ENCODE measurements around the gene DTHD1. TPM values are rescaled to one million over a fixed set of nuclear protein-coding genes. Genes with fewer than 3 reads are reported as not detected.

DTHD1 gene
- total RNA-seq, 1 experiment from 2014 or later: not detected

GRCh38 chr4:36325499-36325898 lies 44.1 kb downstream of the DTHD1 start:
- BruUV-seq (replicated peaks): no TSS peak
- DNase-seq: no peak
- Mint-ChIP-seq H3K27me3 (ENCODE audit: insufficient read depth, unreplicated experiment) (peaks cover 5% of the 10 kb centered on the region), H3K36me3 (ENCODE audit: insufficient read depth, unreplicated experiment) (no peaks in the 10 kb centered on the region), H3K9me3 (ENCODE audit: unreplicated experiment) (no peaks in the 10 kb centered on the region), H3K27ac (ENCODE audit: unreplicated experiment) (no peak overlapping the region), H3K4me3 (ENCODE audit: unreplicated experiment) (no peak overlapping the region), H3K4me1 (ENCODE audit: low read depth, unreplicated experiment) (no peaks in the 10 kb centered on the region)
- intact Hi-C loops (cut with micrococcal nuclease; ENCODE audit: unreplicated experiment): no loop called here
- no peaks in the 10 kb centered on the region for H3K9me3 ChIP-seq
- H3K4me3 ChIP-seq (ENCODE audit: low read depth, low read length): no peak overlapping the region
- no peaks in the 10 kb centered on the region for H3K27me3 ChIP-seq (replicated peaks; ENCODE audit: control insufficient read depth, insufficient read depth, low read length)
- no peaks in the 10 kb centered on the region for H3K36me3 ChIP-seq (ENCODE audit: control insufficient read depth, insufficient read depth, low read length)
- H3K4me1 ChIP-seq: no peaks in the 10 kb centered on the region
- CTCF ChIA-PET: no interaction called here
- POLR2A ChIA-PET: no interaction called here
- TF ChIP-seq CTCF (IDR thresholded peaks at IDR 0.05; ENCODE audit: insufficient read depth in 1 of 2, low read depth in 1 of 2, low read length in 1 of 2, severe bottlenecking in 1 of 2, unreplicated experiment in 1 of 2): no peak

GRCh38 chr4:36325926-36326325 lies 44.5 kb downstream of the DTHD1 start:
- no peak overlapping the region for H3K4me3 Mint-ChIP-seq (ENCODE audit: unreplicated experiment)
- no peak for DNase-seq
- ChIA-PET POLR2A (no interaction called here), CTCF (no interaction called here)
- H3K9me3 Mint-ChIP-seq (ENCODE audit: unreplicated experiment): no peaks in the 10 kb centered on the region
- Histone ChIP-seq H3K36me3 (ENCODE audit: control insufficient read depth, insufficient read depth, low read length) (no peaks in the 10 kb centered on the region), H3K27me3 (replicated peaks; ENCODE audit: control insufficient read depth, insufficient read depth, low read length) (no peaks in the 10 kb centered on the region), H3K4me1 (no peaks in the 10 kb centered on the region), H3K4me3 (ENCODE audit: low read depth, low read length) (no peak overlapping the region), H3K9me3 (no peaks in the 10 kb centered on the region)
- no peaks in the 10 kb centered on the region for H3K36me3 Mint-ChIP-seq (ENCODE audit: insufficient read depth, unreplicated experiment)
- peaks cover 5% of the 10 kb centered on the region for H3K27me3 Mint-ChIP-seq (ENCODE audit: insufficient read depth, unreplicated experiment)
- no peak overlapping the region for H3K27ac Mint-ChIP-seq (ENCODE audit: unreplicated experiment)
- intact Hi-C loops (cut with micrococcal nuclease; ENCODE audit: unreplicated experiment): no loop called here
- no TSS peak for BruUV-seq (replicated peaks)
- H3K4me1 Mint-ChIP-seq (ENCODE audit: low read depth, unreplicated experiment): no peaks in the 10 kb centered on the region
- TF ChIP-seq CTCF (IDR thresholded peaks at IDR 0.05; ENCODE audit: insufficient read depth in 1 of 2, low read depth in 1 of 2, low read length in 1 of 2, severe bottlenecking in 1 of 2, unreplicated experiment in 1 of 2): no peak

GRCh38 chr4:36326476-36327029 lies 45.1 kb downstream of the DTHD1 start:
- CTCF ChIA-PET: no interaction called here
- no peak for TF ChIP-seq CTCF (IDR thresholded peaks at IDR 0.05; ENCODE audit: insufficient read depth in 1 of 2, low read depth in 1 of 2, low read length in 1 of 2, severe bottlenecking in 1 of 2, unreplicated experiment in 1 of 2)
- POLR2A ChIA-PET: no interaction called here
- Histone ChIP-seq H3K4me3 (ENCODE audit: low read depth, low read length) (no peak overlapping the region), H3K4me1 (no peaks in the 10 kb centered on the region), H3K36me3 (ENCODE audit: control insufficient read depth, insufficient read depth, low read length) (no peaks in the 10 kb centered on the region), H3K9me3 (no peaks in the 10 kb centered on the region), H3K27me3 (replicated peaks; ENCODE audit: control insufficient read depth, insufficient read depth, low read length) (no peaks in the 10 kb centered on the region)
- no peak for DNase-seq
- no peak overlapping the region for H3K27ac Mint-ChIP-seq (ENCODE audit: unreplicated experiment)
- no peaks in the 10 kb centered on the region for H3K9me3 Mint-ChIP-seq (ENCODE audit: unreplicated experiment)
- H3K4me3 Mint-ChIP-seq (ENCODE audit: unreplicated experiment): no peak overlapping the region
- BruUV-seq (replicated peaks): no TSS peak
- H3K36me3 Mint-ChIP-seq (ENCODE audit: insufficient read depth, unreplicated experiment): no peaks in the 10 kb centered on the region
- intact Hi-C loops (cut with micrococcal nuclease; ENCODE audit: unreplicated experiment): no loop called here
- H3K4me1 Mint-ChIP-seq (ENCODE audit: low read depth, unreplicated experiment): no peaks in the 10 kb centered on the region
- peaks cover 5% of the 10 kb centered on the region for H3K27me3 Mint-ChIP-seq (ENCODE audit: insufficient read depth, unreplicated experiment)

Data from Caco-2 (cell line).